Stimulated activated effector memory CD8-positive, alpha-beta T cell treated with anti-CD3 and anti-CD28 coated beads, Interleukin-12 subunit alpha, Interleukin-12 subunit beta, amount 100 ng/mL, for 72 hours (primary cell): ENCODE data around the gene STARD13.
A peak's percentile ranks its signal among the peaks of the same experiment; 100 is the strongest.
"Not testable (repeated sequence)": the region's sequence is repeated elsewhere in the genome, so short reads cannot be mapped to it uniquely, and the experiment has no call there.

Experiments used
- ATAC-seq: fragments of 150-1000 bp; cut with Tn5 transposase; 2 replicates; pipeline ENCODE4 v1.10.0; 2021
- DNase-seq, 2 donors: peaks; one replicate each; pipeline ENCODE4 v3.0.0; 2021 to 2022; ENCODE audit warnings: low spot score in 2 of 2
- H3K27ac Mint-ChIP-seq: one replicate; pipeline ENCODE4 v1.8.0; 2022; ENCODE audit warnings: mild to moderate bottlenecking, mixed read lengths
- H3K36me3 Mint-ChIP-seq: one replicate; pipeline ENCODE4 v1.8.0; 2022; ENCODE audit warnings: mild to moderate bottlenecking, mixed read lengths
- H3K4me1 Mint-ChIP-seq: one replicate; pipeline ENCODE4 v1.8.0; 2022; ENCODE audit warnings: mixed read lengths
- H3K4me3 Mint-ChIP-seq: one replicate; pipeline ENCODE4 v1.8.0; 2022; ENCODE audit warnings: mild to moderate bottlenecking, mixed read lengths
- H3K9me3 Mint-ChIP-seq: one replicate; pipeline ENCODE4 v1.8.0; 2022; ENCODE audit warnings: mixed read lengths

The STARD13 gene

GRCh38 chr13:33162725-33163124, 122.8 kb downstream of the STARD13 start:
- not testable (repeated sequence) for H3K9me3 Mint-ChIP-seq, H3K36me3 Mint-ChIP-seq, H3K4me3 Mint-ChIP-seq, ATAC-seq, H3K27ac Mint-ChIP-seq, H3K4me1 Mint-ChIP-seq, DNase-seq

- peaks cover 6% of the 10 kb centered on the region for H3K9me3 Mint-ChIP-seq
Measured at GRCh38 chr13:33158816-33159215, 126.7 kb downstream of the STARD13 start.

GRCh38 chr13:33158271-33158670, 127.3 kb downstream of the STARD13 start:
- Mint-ChIP-seq H3K27ac (no peak overlapping the region), H3K4me1 (no peaks in the 10 kb centered on the region), H3K4me3 (no peak overlapping the region), H3K36me3 (no peaks in the 10 kb centered on the region), H3K9me3 (peaks cover 6% of the 10 kb centered on the region)
- DNase-seq (no peak), ATAC-seq (no peak)

More at GRCh38 chr13:33158816-33159215, 126.7 kb downstream of the STARD13 start:
- no peaks in the 10 kb centered on the region for H3K4me1 Mint-ChIP-seq
- no peak overlapping the region for H3K27ac Mint-ChIP-seq
- no peaks in the 10 kb centered on the region for H3K36me3 Mint-ChIP-seq
- no peak overlapping the region for H3K4me3 Mint-ChIP-seq
- no peak for DNase-seq
- ATAC-seq = no peak

- no peak for ATAC-seq
Measured at GRCh38 chr13:33154911-33155310, 130.6 kb downstream of the STARD13 start.

GRCh38 chr13:33153421-33154404, 131.8 kb downstream of the STARD13 start:
- H3K4me3 Mint-ChIP-seq = no peak overlapping the region
- no peaks in the 10 kb centered on the region for H3K4me1 Mint-ChIP-seq
- no peaks in the 10 kb centered on the region for H3K36me3 Mint-ChIP-seq
- DNase-seq = no peak
- ATAC-seq = no peak
- no peaks in the 10 kb centered on the region for H3K9me3 Mint-ChIP-seq
- no peak overlapping the region for H3K27ac Mint-ChIP-seq

More at GRCh38 chr13:33154911-33155310, 130.6 kb downstream of the STARD13 start:
- Mint-ChIP-seq H3K4me1 (no peaks in the 10 kb centered on the region), H3K9me3 (no peaks in the 10 kb centered on the region), H3K4me3 (no peak overlapping the region), H3K36me3 (no peaks in the 10 kb centered on the region), H3K27ac (no peak overlapping the region)
- DNase-seq = no peak

GRCh38 chr13:33152389-33152788, 133.2 kb downstream of the STARD13 start:
- H3K4me3 Mint-ChIP-seq = no peak overlapping the region
- no peak for DNase-seq
- no peak overlapping the region for H3K27ac Mint-ChIP-seq
- H3K4me1 Mint-ChIP-seq = no peaks in the 10 kb centered on the region
- ATAC-seq = no peak
- no peaks in the 10 kb centered on the region for H3K36me3 Mint-ChIP-seq
- H3K9me3 Mint-ChIP-seq = no peaks in the 10 kb centered on the region

GRCh38 chr13:33150662-33151061, 134.9 kb downstream of the STARD13 start:
- no peak overlapping the region for H3K4me3 Mint-ChIP-seq

GRCh38 chr13:33150126-33150525, 135.4 kb downstream of the STARD13 start:
- no peaks in the 10 kb centered on the region for H3K9me3 Mint-ChIP-seq
- ATAC-seq (no peak), DNase-seq (no peak)
- H3K27ac Mint-ChIP-seq = no peak overlapping the region
- no peaks in the 10 kb centered on the region for H3K36me3 Mint-ChIP-seq
- H3K4me1 Mint-ChIP-seq = peaks cover 6% of the 10 kb centered on the region
- no peak overlapping the region for H3K4me3 Mint-ChIP-seq

More at GRCh38 chr13:33150662-33151061, 134.9 kb downstream of the STARD13 start:
- Mint-ChIP-seq H3K4me1 (peaks cover 6% of the 10 kb centered on the region), H3K27ac (no peak overlapping the region), H3K9me3 (no peaks in the 10 kb centered on the region), H3K36me3 (no peaks in the 10 kb centered on the region)
- no peak for ATAC-seq
- DNase-seq = no peak

- Mint-ChIP-seq H3K27ac (no peak overlapping the region), H3K9me3 (no peaks in the 10 kb centered on the region), H3K4me3 (no peak overlapping the region), H3K4me1 (peaks cover 6% of the 10 kb centered on the region), H3K36me3 (no peaks in the 10 kb centered on the region)
- no peak for ATAC-seq
- DNase-seq = no peak
Measured at GRCh38 chr13:33147832-33148231, 137.7 kb downstream of the STARD13 start.

- Mint-ChIP-seq H3K4me1 (peaks cover 6% of the 10 kb centered on the region), H3K4me3 (peak overlapping the region; percentile 44), H3K27ac (peak overlapping the region; percentile 65), H3K9me3 (no peaks in the 10 kb centered on the region), H3K36me3 (no peaks in the 10 kb centered on the region)
- DNase-seq (peak; percentile 3 to 65), ATAC-seq (peak; percentile 94)
Measured at GRCh38 chr13:33146843-33147611, 138.5 kb downstream of the STARD13 start.

GRCh38 chr13:33145667-33146066, 139.9 kb downstream of the STARD13 start:
- Mint-ChIP-seq H3K27ac (peak overlapping the region; percentile 69), H3K4me3 (no peak overlapping the region), H3K36me3 (no peaks in the 10 kb centered on the region), H3K4me1 (peaks cover 6% of the 10 kb centered on the region), H3K9me3 (no peaks in the 10 kb centered on the region)
- DNase-seq (peak in 1 of 2 donors; percentile 58), ATAC-seq (peak; percentile 70)

- Mint-ChIP-seq H3K4me1 (peaks cover 6% of the 10 kb centered on the region), H3K4me3 (no peak overlapping the region), H3K9me3 (no peaks in the 10 kb centered on the region), H3K36me3 (no peaks in the 10 kb centered on the region), H3K27ac (no peak overlapping the region)
- DNase-seq (no peak), ATAC-seq (no peak)
Measured at GRCh38 chr13:33144358-33144784, 141.2 kb downstream of the STARD13 start.

- H3K4me1 Mint-ChIP-seq = no peaks in the 10 kb centered on the region
- DNase-seq (no peak), ATAC-seq (no peak)
- H3K9me3 Mint-ChIP-seq = no peaks in the 10 kb centered on the region
- H3K27ac Mint-ChIP-seq = no peak overlapping the region
- no peak overlapping the region for H3K4me3 Mint-ChIP-seq
- no peaks in the 10 kb centered on the region for H3K36me3 Mint-ChIP-seq
Measured at GRCh38 chr13:33139780-33140535, 145.6 kb downstream of the STARD13 start.

GRCh38 chr13:33139184-33139583, 146.4 kb downstream of the STARD13 start:
- H3K36me3 Mint-ChIP-seq = no peaks in the 10 kb centered on the region
- H3K4me3 Mint-ChIP-seq = no peak overlapping the region
- no peak for DNase-seq
- H3K4me1 Mint-ChIP-seq = no peaks in the 10 kb centered on the region
- ATAC-seq = no peak
- no peak overlapping the region for H3K27ac Mint-ChIP-seq
- H3K9me3 Mint-ChIP-seq = no peaks in the 10 kb centered on the region

GRCh38 chr13:33138441-33138840, 147.1 kb downstream of the STARD13 start:
- no peaks in the 10 kb centered on the region for H3K4me1 Mint-ChIP-seq
- no peaks in the 10 kb centered on the region for H3K36me3 Mint-ChIP-seq
- no peak overlapping the region for H3K27ac Mint-ChIP-seq
- H3K4me3 Mint-ChIP-seq = no peak overlapping the region
- no peaks in the 10 kb centered on the region for H3K9me3 Mint-ChIP-seq
- no peak for ATAC-seq
- no peak for DNase-seq
